Thyroid gland (tissue), 4 donors: ENCODE data around the gene GORASP1.

ENCODE experiments used
- POLR2A ChIP-seq, 2 donors: fragments of 450-650 bp; IDR thresholded peaks; one replicate each; pipeline ENCODE4 v1.6.1; 2017; ENCODE audit warnings: antibody characterized with exemption in 2 of 2, mild to moderate bottlenecking in 2 of 2, moderate library complexity in 1 of 2
- TF ChIP-seq, protein P1 (sequence below), 6 experiments: fragments of 200-600 bp in 3 of 6; fragments of 450-650 bp in 3 of 6; sonication (generic) in 3 of 6; IDR thresholded peaks; one replicate each; pipeline ENCODE4 v1.5.1; 2016 to 2019; ENCODE audit warnings: antibody characterized with exemption in 6 of 6, mild to moderate bottlenecking in 2 of 6, inconsistent platforms in 1 of 6, moderate library complexity in 1 of 6

GRCh38 chr3:39133822-39134221, 26.4 kb upstream of the GORASP1 start:
- TF ChIP-seq, protein P1, sequence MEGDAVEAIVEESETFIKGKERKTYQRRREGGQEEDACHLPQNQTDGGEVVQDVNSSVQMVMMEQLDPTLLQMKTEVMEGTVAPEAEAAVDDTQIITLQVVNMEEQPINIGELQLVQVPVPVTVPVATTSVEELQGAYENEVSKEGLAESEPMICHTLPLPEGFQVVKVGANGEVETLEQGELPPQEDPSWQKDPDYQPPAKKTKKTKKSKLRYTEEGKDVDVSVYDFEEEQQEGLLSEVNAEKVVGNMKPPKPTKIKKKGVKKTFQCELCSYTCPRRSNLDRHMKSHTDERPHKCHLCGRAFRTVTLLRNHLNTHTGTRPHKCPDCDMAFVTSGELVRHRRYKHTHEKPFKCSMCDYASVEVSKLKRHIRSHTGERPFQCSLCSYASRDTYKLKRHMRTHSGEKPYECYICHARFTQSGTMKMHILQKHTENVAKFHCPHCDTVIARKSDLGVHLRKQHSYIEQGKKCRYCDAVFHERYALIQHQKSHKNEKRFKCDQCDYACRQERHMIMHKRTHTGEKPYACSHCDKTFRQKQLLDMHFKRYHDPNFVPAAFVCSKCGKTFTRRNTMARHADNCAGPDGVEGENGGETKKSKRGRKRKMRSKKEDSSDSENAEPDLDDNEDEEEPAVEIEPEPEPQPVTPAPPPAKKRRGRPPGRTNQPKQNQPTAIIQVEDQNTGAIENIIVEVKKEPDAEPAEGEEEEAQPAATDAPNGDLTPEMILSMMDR (IDR thresholded peaks at IDR 0.05), result no peak
- TF ChIP-seq POLR2A (IDR thresholded peaks at IDR 0.05), result no peak
